ENCODE measurements around the gene NPEPPS. TPM values are rescaled to one million over a fixed set of nuclear protein-coding genes. Genes with fewer than 3 reads are reported as not detected.

The NPEPPS gene
- total and polyA plus RNA-seq, 2 experiments from 2014 or later, result 97.6 to 104 TPM

DNA sequence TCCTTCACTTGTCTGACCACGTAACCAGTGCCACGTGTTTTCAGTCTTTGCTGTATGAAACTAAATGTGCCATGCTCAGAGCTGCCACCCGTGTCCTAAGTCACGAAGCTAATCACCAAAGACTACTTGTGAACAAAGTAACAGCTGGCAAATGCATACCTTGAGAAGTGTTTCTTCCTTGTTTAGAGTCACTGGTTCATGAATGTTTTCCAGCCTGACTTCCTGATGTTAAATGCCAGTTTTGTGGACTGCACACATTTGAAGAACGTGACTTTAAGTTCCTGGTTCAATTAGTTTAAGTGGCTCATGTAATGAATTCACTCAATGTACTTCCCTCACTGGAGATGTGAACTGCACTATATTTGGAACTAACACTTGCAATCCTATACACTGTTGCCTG, 98.9 kb downstream of the NPEPPS start:
- WGBS (ENCODE audit: low lambda C conversion rate, missing lambda C conversion rate), result 83% methylated on average over 5 of the region's 5 CpGs
- Histone ChIP-seq H4K20me1 (ENCODE audit: insufficient read depth, poor library complexity, severe bottlenecking) (no peaks in the 10 kb centered on the region), H3K27me3 (no peaks in the 10 kb centered on the region), H3K36me3 (replicated peaks; ENCODE audit: insufficient read depth, low read depth) (no peaks in the 10 kb centered on the region), H3K4me2 (no peak overlapping the region), H2AFZ (no peak overlapping the region), H3K27ac (no peak overlapping the region), H3K9me2 (replicated peaks; ENCODE audit: insufficient read depth) (no peaks in the 10 kb centered on the region), H3K9me3 (ENCODE audit: low read depth) (no peaks in the 10 kb centered on the region), H3K4me1 (ENCODE audit: insufficient read depth) (no peaks in the 10 kb centered on the region), H3K79me2 (no peaks in the 10 kb centered on the region), H3K4me3 (no peak overlapping the region)
- TF ChIP-seq EZH2 (IDR thresholded peaks at IDR 0.05; ENCODE audit: borderline replicate concordance), result no peak
- TF ChIP-seq EZH2phosphoT487 (IDR thresholded peaks at IDR 0.05; ENCODE audit: low read depth, severe bottlenecking, unreplicated experiment), result no peak
- TF ChIP-seq, protein P1, sequence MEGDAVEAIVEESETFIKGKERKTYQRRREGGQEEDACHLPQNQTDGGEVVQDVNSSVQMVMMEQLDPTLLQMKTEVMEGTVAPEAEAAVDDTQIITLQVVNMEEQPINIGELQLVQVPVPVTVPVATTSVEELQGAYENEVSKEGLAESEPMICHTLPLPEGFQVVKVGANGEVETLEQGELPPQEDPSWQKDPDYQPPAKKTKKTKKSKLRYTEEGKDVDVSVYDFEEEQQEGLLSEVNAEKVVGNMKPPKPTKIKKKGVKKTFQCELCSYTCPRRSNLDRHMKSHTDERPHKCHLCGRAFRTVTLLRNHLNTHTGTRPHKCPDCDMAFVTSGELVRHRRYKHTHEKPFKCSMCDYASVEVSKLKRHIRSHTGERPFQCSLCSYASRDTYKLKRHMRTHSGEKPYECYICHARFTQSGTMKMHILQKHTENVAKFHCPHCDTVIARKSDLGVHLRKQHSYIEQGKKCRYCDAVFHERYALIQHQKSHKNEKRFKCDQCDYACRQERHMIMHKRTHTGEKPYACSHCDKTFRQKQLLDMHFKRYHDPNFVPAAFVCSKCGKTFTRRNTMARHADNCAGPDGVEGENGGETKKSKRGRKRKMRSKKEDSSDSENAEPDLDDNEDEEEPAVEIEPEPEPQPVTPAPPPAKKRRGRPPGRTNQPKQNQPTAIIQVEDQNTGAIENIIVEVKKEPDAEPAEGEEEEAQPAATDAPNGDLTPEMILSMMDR (IDR thresholded peaks at IDR 0.05; ENCODE audit: poor library complexity), result no peak
- DNase-seq (ENCODE audit: low spot score), result no peak

DNA sequence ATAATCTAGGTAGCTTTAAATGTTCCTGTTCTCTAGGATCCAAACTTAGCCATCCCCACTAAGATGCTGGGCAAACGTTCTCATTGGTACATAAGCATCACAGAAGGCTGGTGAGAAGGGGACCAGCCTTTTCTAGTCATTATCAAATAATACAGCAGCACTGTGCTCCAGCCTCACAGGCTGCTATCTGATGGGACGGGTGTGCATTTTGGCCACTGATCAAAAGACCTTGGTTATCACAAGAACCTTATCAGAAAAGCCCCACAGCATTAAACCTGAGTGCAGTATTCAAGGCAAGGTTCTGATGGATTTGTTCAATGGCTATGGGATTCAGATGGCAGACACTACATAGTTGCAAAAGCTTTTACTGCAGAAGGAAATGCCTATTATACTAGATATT, 99.7 kb downstream of the NPEPPS start:
- Histone ChIP-seq H3K4me2 (no peak overlapping the region), H3K27me3 (no peaks in the 10 kb centered on the region), H4K20me1 (ENCODE audit: insufficient read depth, poor library complexity, severe bottlenecking) (no peaks in the 10 kb centered on the region), H3K27ac (no peak overlapping the region), H3K79me2 (no peaks in the 10 kb centered on the region), H3K4me3 (no peak overlapping the region), H3K9me2 (replicated peaks; ENCODE audit: insufficient read depth) (no peaks in the 10 kb centered on the region), H3K36me3 (replicated peaks; ENCODE audit: insufficient read depth, low read depth) (no peaks in the 10 kb centered on the region), H3K9me3 (ENCODE audit: low read depth) (no peaks in the 10 kb centered on the region), H3K4me1 (ENCODE audit: insufficient read depth) (no peaks in the 10 kb centered on the region), H2AFZ (no peak overlapping the region)
- no peak for DNase-seq (ENCODE audit: low spot score)
- WGBS (ENCODE audit: low lambda C conversion rate, missing lambda C conversion rate), result 65% methylated on average over 2 of the region's 2 CpGs
- TF ChIP-seq, protein P1 (IDR thresholded peaks at IDR 0.05; ENCODE audit: poor library complexity), result no peak

DNA sequence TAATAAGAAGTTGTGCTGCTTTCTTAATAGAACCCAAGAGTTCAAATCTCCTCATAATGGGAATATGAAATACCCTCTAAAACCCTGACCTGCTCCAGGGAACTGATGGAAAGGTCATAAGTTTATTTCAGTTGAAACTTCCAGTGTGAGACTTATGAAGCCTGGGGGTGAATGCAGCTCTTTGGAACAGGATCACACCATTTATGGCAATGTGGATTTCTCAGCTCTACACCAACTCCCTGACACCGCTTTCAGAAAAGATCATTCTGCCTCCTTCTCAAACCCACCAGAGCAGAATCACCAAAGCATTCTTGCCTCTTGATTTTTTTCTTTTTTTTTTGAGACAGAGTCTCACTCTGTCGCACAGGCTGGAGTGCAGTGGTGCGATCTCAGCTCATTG, 102.1 kb downstream of the NPEPPS start:
- Histone ChIP-seq H3K36me3 (replicated peaks; ENCODE audit: insufficient read depth, low read depth) (no peaks in the 10 kb centered on the region), H3K27me3 (no peaks in the 10 kb centered on the region), H2AFZ (no peak overlapping the region), H3K79me2 (no peaks in the 10 kb centered on the region), H3K9me3 (ENCODE audit: low read depth) (no peaks in the 10 kb centered on the region), H3K9me2 (replicated peaks; ENCODE audit: insufficient read depth) (no peaks in the 10 kb centered on the region), H3K4me2 (no peak overlapping the region), H3K4me1 (ENCODE audit: insufficient read depth) (no peaks in the 10 kb centered on the region), H3K27ac (no peak overlapping the region), H3K4me3 (no peak overlapping the region), H4K20me1 (ENCODE audit: insufficient read depth, poor library complexity, severe bottlenecking) (no peaks in the 10 kb centered on the region)
- 93% methylated on average over 3 of the region's 3 CpGs for WGBS (ENCODE audit: low lambda C conversion rate, missing lambda C conversion rate)
- DNase-seq (ENCODE audit: low spot score), result no peak
- TF ChIP-seq EZH2phosphoT487 (IDR thresholded peaks at IDR 0.05; ENCODE audit: low read depth, severe bottlenecking, unreplicated experiment) (no peak), EZH2 (IDR thresholded peaks at IDR 0.05; ENCODE audit: borderline replicate concordance) (no peak)
- TF ChIP-seq, protein P1 (IDR thresholded peaks at IDR 0.05; ENCODE audit: poor library complexity), result no peak

DNA sequence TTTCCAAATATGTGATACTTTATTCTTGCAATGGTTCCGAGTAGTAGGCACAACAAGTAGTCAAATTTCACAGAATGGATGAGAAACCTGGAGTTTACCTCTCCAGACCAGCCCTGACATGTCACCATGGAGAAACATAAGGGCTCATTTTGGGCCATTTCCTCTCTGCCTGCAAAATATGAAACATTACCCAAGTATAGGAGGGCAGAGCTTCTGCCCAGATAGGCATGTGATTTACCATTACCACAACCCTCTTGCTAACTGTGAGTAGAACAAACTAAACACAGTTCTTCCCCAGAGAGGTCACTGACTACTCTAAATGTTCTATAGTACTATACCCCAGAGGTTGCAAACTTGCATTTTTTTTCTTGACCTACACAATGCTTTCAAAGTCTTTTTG, 103.1 kb downstream of the NPEPPS start:
- Histone ChIP-seq H3K79me2 (no peaks in the 10 kb centered on the region), H3K36me3 (replicated peaks; ENCODE audit: insufficient read depth, low read depth) (no peaks in the 10 kb centered on the region), H3K9me3 (ENCODE audit: low read depth) (no peaks in the 10 kb centered on the region), H3K27ac (no peak overlapping the region), H3K9me2 (replicated peaks; ENCODE audit: insufficient read depth) (no peaks in the 10 kb centered on the region), H3K4me2 (no peak overlapping the region), H4K20me1 (ENCODE audit: insufficient read depth, poor library complexity, severe bottlenecking) (no peaks in the 10 kb centered on the region), H3K4me1 (ENCODE audit: insufficient read depth) (no peaks in the 10 kb centered on the region), H3K27me3 (no peaks in the 10 kb centered on the region), H2AFZ (no peak overlapping the region), H3K4me3 (no peak overlapping the region)
- no peak for DNase-seq (ENCODE audit: low spot score)
- TF ChIP-seq, protein P1 (IDR thresholded peaks at IDR 0.05; ENCODE audit: poor library complexity), result no peak
- TF ChIP-seq EZH2 (IDR thresholded peaks at IDR 0.05; ENCODE audit: borderline replicate concordance), result no peak
- 95% methylated on average over 1 of the region's 1 CpG for WGBS (ENCODE audit: low lambda C conversion rate, missing lambda C conversion rate)
